NCI-H2171 treated with DMSO at 0.1 percent for 48 hours (cell line): ENCODE results near the gene MYO5C.

Experiments
- DNase-seq: peaks from one replicate; lab custom pipeline; 2025; lab: John Stamatoyannopoulos, UW

The MYO5C gene

GRCh38 chr15:52143873-52144272 lies 151.7 kb downstream of the MYO5C start:
- no peak for DNase-seq
